ENCODE results near the gene PTX4. TPM values are rescaled to one million over a fixed set of nuclear protein-coding genes. Genes with fewer than 3 reads are reported as not detected.

PTX4 gene
- total and polyA plus RNA-seq, 2 donors (not counting 3 experiments of a cell fraction or from before 2014, with no cell fraction given): 0.31 TPM; not detected in 1

GRCh38 chr16:1486551-1487390 is 2.0 kb downstream of the PTX4 start:
- Histone ChIP-seq H3K27ac (ENCODE audit: insufficient read depth, low read depth, low read length) (no peak overlapping the region), H3K79me2 (ENCODE audit: control insufficient read depth, insufficient read depth, low read length) (no peaks in the 10 kb centered on the region), H3K4me3 (replicated peaks in 1 of 3; ENCODE audit: insufficient read depth in 1 of 3, low read depth in 1 of 3, low read length in 3 of 3) (no peak overlapping the region), H3K9ac (replicated peaks; ENCODE audit: extremely low read depth, insufficient read depth, low read length) (no peak overlapping the region), H2AFZ (ENCODE audit: low read depth, low read length) (no peak overlapping the region), H4K20me1 (replicated peaks; ENCODE audit: control insufficient read depth, extremely low read depth, insufficient read depth, low read length) (no peaks in the 10 kb centered on the region), H3K27me3 (ENCODE audit: control insufficient read depth in 2 of 2, insufficient read depth in 2 of 2, low read length in 2 of 2) (no peaks in the 10 kb centered on the region), H3K4me1 (ENCODE audit: control insufficient read depth, extremely low read depth, insufficient read depth, low read length) (no peaks in the 10 kb centered on the region), H3K4me2 (ENCODE audit: insufficient read depth, low read length) (no peak overlapping the region), H3K36me3 (ENCODE audit: control insufficient read depth in 2 of 2, extremely low read depth in 1 of 2, insufficient read depth in 2 of 2, low read length in 2 of 2) (no peaks in the 10 kb centered on the region), H3K9me3 (replicated peaks; ENCODE audit: control insufficient read depth, insufficient read depth, low read length) (no peaks in the 10 kb centered on the region), H3K9me1 (replicated peaks; ENCODE audit: control insufficient read depth, extremely low read depth, insufficient read depth, low read length) (no peaks in the 10 kb centered on the region)
- dilution Hi-C loops (cut with MboI; ENCODE audit: extremely low pct_ligation_motif_present, low sequenced_read_pairs) (no loop called here), intact Hi-C loops (cut with micrococcal nuclease) (no loop called here)
- no peak for DNase-seq (ENCODE audit: low read depth, low spot score)
- ChIA-PET POLR2A (no interaction called here), CTCF (no interaction called here)
- no TSS peak for BruUV-seq (replicated peaks)
- TF ChIP-seq POLR2A (IDR thresholded peaks at IDR 0.05; ENCODE audit: low read depth, low read length) (no peak), EZH2 (IDR thresholded peaks at IDR 0.05; ENCODE audit: borderline replicate concordance, low read depth, low read length, severe bottlenecking) (no peak), POLR2AphosphoS5 (IDR thresholded peaks at IDR 0.05; ENCODE audit: insufficient read depth, low read depth, low read length) (no peak), MAX (IDR thresholded peaks at IDR 0.05; ENCODE audit: insufficient read depth, insufficient read length) (no peak), MYC (IDR thresholded peaks at IDR 0.05; ENCODE audit: low read depth, low read length) (no peak), FOS (IDR thresholded peaks at IDR 0.05; ENCODE audit: borderline replicate concordance, insufficient read depth, low read length) (no peak), CTCF (IDR thresholded peaks at IDR 0.05; ENCODE audit: extremely low read depth in 1 of 2, insufficient read depth in 1 of 2, low read depth in 1 of 2, low read length in 2 of 2) (no peak), GATA2 (IDR thresholded peaks at IDR 0.05; ENCODE audit: insufficient read depth, insufficient read length, low read depth, low read length) (no peak), JUN (IDR thresholded peaks at IDR 0.05; ENCODE audit: borderline replicate concordance, insufficient read depth, insufficient read length, low read depth) (no peak)
- no peak for FAIRE-seq

Measured in endothelial cell of umbilical vein (primary cell).